CD4-positive, alpha-beta T cell treated with Interleukin-21 for 1 hour (primary cell): ENCODE data around the gene SLC35F6.
A peak's percentile ranks its signal among the peaks of the same experiment; 100 is the strongest.
"Not testable (repeated sequence)": the region's sequence is repeated elsewhere in the genome, so short reads cannot be mapped to it uniquely, and the experiment has no call there.

Experiments used
- DNase-seq: peaks from one replicate; pipeline ENCODE4 v3.0.0-alpha.2; 2020

The SLC35F6 gene

GRCh38 chr2:26785431-26786206 lies 21.5 kb downstream of the SLC35F6 start, which contains the start of gene CENPA:
TSS of gene CENPA (plus strand) at chr2:26786056. CDS start at chr2:26786197, 141 bp downstream.
- DNase-seq = peak; percentile 98

- DNase-seq = no peak
Observed at GRCh38 chr2:26786207-26787028, 22.3 kb downstream of the SLC35F6 start.

GRCh38 chr2:26792720-26793119 lies 28.6 kb downstream of the SLC35F6 start:
- DNase-seq = no peak

GRCh38 chr2:26793518-26793917 lies 29.4 kb downstream of the SLC35F6 start:
- no peak for DNase-seq

- DNase-seq = not testable (repeated sequence)
Observed at GRCh38 chr2:26795135-26795534, 31.1 kb downstream of the SLC35F6 start.

- no peak for DNase-seq
Observed at GRCh38 chr2:26801328-26801727, 37.2 kb downstream of the SLC35F6 start.

GRCh38 chr2:26801796-26802195 lies 37.7 kb downstream of the SLC35F6 start:
- DNase-seq = no peak

- DNase-seq = no peak
Observed at GRCh38 chr2:26805241-26805676, 41.2 kb downstream of the SLC35F6 start.

- no peak for DNase-seq
Observed at GRCh38 chr2:26807788-26808460, 43.8 kb downstream of the SLC35F6 start.

GRCh38 chr2:26809211-26809610 lies 45.1 kb downstream of the SLC35F6 start:
- DNase-seq = no peak

- no peak for DNase-seq
Observed at GRCh38 chr2:26809876-26810577, 45.9 kb downstream of the SLC35F6 start.

GRCh38 chr2:26811261-26811660 lies 47.2 kb downstream of the SLC35F6 start:
- DNase-seq = no peak

GRCh38 chr2:26811791-26812694 lies 48.0 kb downstream of the SLC35F6 start:
- no peak for DNase-seq

- no peak for DNase-seq
Observed at GRCh38 chr2:26812731-26813130, 48.6 kb downstream of the SLC35F6 start.

GRCh38 chr2:26814072-26814765 lies 50.1 kb downstream of the SLC35F6 start:
- not testable (repeated sequence) for DNase-seq

- DNase-seq = no peak
Observed at GRCh38 chr2:26816893-26817292, 52.8 kb downstream of the SLC35F6 start.

- no peak for DNase-seq
Observed at GRCh38 chr2:26818255-26818654, 54.2 kb downstream of the SLC35F6 start.

- DNase-seq = no peak
Observed at GRCh38 chr2:26818972-26819371, 54.9 kb downstream of the SLC35F6 start.

- DNase-seq = no peak
Observed at GRCh38 chr2:26820932-26821331, 56.8 kb downstream of the SLC35F6 start.

GRCh38 chr2:26822877-26823276 lies 58.8 kb downstream of the SLC35F6 start:
- DNase-seq = no peak
